Bronchial epithelial cell (primary cell): ENCODE measurements around the gene ADARB2. TPM values are rescaled to one million over a fixed set of nuclear protein-coding genes. Genes with fewer than 3 reads are reported as not detected.
"Not testable (repeated sequence)": the region's sequence is repeated elsewhere in the genome, so short reads cannot be mapped to it uniquely, and the experiment has no call there.

Experiments used
- DNase-seq: peaks from one replicate; pipeline ENCODE4 v3.0.0-alpha.2; 2010; ENCODE audit warnings: low read depth
- FAIRE-seq: peaks from 2 replicates; lab custom pipeline; 2011; peaks lifted over from hg19 to GRCh38; lab: Jason Lieb, UNC
- H3K27me3 ChIP-seq: 2 replicates; pipeline ENCODE4 v1.5.1; 2011; ENCODE audit warnings: low read length; ENCODE audit not compliant: control insufficient read depth, insufficient read depth
- H3K36me3 ChIP-seq: 2 replicates; pipeline ENCODE4 v1.5.1; 2011; ENCODE audit warnings: low read length; ENCODE audit not compliant: control insufficient read depth, insufficient read depth
- H3K4me3 ChIP-seq: 2 replicates; pipeline ENCODE4 v1.5.1; 2011; ENCODE audit warnings: mild to moderate bottlenecking, low read depth, low read length, control low read depth
- total RNA-seq: library from RNA; depleted of rRNA; stranded (reverse); fragments of >200 nt; gene quantifications from 2 replicates; pipeline ENCODE4 v1.2.1, GENCODE V29; 2014
- TF ChIP-seq, protein P1 (sequence below): IDR thresholded peaks from 2 replicates; pipeline ENCODE4 v1.5.1; 2011; ENCODE audit warnings: mild to moderate bottlenecking, moderate library complexity, low read length, control low read depth, inconsistent platforms; ENCODE audit not compliant: insufficient read depth, severe bottlenecking

Gene ADARB2
- total RNA-seq, 1 donor from 2014 or later = not detected

DNA sequence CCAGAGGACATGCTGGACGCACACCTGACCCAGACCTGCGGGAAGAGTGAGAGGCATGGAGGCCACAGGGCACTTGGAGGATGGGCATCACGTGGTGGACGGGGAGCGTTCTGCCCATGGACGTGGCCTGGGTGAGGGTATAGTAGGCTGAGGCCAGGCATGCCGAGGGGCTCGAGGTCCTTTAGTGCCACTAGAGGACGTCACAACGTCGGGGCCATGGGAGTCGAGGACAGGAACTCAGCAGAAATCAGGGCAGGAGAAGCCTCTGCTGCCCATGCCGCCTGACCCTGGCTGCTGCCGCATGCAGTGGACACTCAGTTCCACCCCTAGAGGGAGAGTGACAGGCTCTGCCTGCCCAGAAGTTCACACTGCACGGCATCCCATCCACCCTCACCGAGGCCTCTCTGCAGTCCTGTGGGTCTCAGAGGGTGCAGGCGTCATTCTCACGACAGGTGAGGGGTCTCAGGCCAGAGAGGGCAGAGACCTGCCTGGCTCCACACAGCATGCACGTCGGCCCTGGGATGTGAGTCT is 198.7 kb downstream of the ADARB2 start:
- Histone ChIP-seq H3K36me3 (no peaks in the 10 kb centered on the region), H3K27me3 (no peaks in the 10 kb centered on the region), H3K4me3 (no peak overlapping the region)
- TF ChIP-seq, protein P1, sequence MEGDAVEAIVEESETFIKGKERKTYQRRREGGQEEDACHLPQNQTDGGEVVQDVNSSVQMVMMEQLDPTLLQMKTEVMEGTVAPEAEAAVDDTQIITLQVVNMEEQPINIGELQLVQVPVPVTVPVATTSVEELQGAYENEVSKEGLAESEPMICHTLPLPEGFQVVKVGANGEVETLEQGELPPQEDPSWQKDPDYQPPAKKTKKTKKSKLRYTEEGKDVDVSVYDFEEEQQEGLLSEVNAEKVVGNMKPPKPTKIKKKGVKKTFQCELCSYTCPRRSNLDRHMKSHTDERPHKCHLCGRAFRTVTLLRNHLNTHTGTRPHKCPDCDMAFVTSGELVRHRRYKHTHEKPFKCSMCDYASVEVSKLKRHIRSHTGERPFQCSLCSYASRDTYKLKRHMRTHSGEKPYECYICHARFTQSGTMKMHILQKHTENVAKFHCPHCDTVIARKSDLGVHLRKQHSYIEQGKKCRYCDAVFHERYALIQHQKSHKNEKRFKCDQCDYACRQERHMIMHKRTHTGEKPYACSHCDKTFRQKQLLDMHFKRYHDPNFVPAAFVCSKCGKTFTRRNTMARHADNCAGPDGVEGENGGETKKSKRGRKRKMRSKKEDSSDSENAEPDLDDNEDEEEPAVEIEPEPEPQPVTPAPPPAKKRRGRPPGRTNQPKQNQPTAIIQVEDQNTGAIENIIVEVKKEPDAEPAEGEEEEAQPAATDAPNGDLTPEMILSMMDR = no peak
- no peak for DNase-seq
- FAIRE-seq = no peak

DNA sequence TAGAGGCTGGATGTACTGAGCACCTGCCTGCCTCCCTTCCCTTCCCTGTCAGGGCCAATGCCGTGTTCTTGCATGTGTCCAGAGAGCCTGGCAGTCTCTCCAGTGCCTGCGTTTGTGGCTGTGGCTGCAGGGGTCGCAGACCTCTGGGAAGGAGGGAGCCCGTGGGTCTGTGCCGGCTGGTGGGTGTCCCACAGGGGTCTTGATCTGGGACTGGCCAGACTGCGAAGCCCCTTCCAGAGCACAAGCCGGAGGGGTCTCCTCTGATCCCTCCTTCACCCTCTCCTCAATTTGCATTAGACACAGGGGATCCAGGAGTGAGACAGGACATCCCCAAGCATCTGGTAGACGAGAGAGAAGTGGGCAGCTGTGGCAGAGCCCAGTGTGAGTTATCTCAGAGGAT is 199.2 kb downstream of the ADARB2 start:
- H3K27me3 ChIP-seq = no peaks in the 10 kb centered on the region
- DNase-seq (no peak), FAIRE-seq (no peak)
- TF ChIP-seq, protein P1 = no peak
- no peak overlapping the region for H3K4me3 ChIP-seq
- no peaks in the 10 kb centered on the region for H3K36me3 ChIP-seq

DNA sequence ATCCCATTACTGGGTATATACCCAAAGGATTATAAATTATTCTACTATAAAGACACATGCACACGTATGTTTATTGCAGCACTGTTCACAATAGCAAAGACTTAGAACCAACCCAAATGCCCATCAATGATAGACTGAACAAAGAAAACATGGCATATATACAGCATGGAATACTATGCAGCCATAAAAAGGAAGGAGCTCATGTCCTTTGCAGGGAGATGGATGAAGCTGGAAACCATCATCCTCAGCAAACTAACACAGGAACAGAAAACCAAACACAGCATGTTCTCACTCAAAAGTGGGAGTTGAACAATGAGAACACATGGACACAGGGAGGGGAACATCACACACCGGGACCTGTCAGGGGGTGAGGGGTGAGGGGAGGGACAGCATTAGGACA is 199.9 kb downstream of the ADARB2 start:
- not testable (repeated sequence) for H3K4me3 ChIP-seq, H3K36me3 ChIP-seq, H3K27me3 ChIP-seq, DNase-seq, FAIRE-seq

DNA sequence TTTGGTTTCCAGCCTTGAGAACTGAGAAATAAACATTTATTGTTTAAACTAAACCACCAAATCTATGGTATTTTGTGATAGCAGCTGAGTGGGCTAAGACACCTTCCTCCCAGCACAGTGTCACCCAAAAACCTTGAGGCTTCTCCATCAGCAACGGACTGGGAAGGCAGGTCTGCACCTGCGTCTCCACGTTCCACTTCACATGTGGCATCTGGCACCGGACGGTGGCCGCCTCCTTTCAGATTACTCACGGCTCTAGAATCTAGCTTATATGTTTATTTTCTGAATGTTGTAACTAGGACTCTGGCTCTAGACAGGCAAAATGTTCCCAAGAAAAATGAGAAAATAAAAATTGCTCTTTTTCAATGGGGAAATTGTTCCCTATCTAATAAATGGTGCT is 201.0 kb downstream of the ADARB2 start:
- TF ChIP-seq, protein P1 = no peak
- peak; percentile 2 for DNase-seq
- no peak for FAIRE-seq

DNA sequence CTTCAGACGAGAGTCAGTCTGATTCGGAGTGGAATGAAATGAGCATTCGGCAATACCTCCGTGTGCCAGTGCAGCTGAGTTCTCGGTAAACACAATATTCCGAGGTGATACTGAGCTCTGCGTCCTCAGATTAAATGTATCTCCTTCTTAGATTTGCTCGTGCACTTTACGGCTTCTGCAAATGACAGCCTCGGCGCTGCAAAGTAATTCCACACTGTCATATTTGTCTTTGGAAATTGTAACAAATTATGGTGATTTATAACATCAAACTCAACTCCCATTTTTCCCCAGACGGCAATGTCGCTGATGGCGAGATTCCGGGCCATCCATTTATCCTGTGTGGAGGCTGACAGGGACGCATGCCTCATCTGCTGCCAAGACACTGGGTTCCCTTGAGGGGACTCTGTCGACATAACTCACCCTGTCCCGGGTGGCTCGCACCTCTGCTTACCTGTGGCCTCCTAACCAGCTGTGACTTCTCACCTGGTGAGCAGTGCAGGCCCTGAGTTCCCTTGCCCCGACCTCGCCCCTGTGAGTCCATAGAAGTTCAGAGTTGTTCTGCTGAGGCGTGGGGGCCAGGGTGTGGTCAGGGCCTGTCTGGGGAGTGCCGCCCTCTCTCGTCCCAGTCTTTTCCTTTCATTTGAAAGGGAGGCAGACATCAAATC is 201.9 kb downstream of the ADARB2 start:
- H3K4me3 ChIP-seq = no peak overlapping the region
- TF ChIP-seq, protein P1 = no peak
- no peaks in the 10 kb centered on the region for H3K27me3 ChIP-seq
- FAIRE-seq = no peak
- H3K36me3 ChIP-seq = no peaks in the 10 kb centered on the region
- DNase-seq = no peak

More for the DNA sequence above, 201.0 kb downstream of the ADARB2 start:
- Histone ChIP-seq H3K4me3 (no peak overlapping the region), H3K27me3 (no peaks in the 10 kb centered on the region), H3K36me3 (no peaks in the 10 kb centered on the region)

DNA sequence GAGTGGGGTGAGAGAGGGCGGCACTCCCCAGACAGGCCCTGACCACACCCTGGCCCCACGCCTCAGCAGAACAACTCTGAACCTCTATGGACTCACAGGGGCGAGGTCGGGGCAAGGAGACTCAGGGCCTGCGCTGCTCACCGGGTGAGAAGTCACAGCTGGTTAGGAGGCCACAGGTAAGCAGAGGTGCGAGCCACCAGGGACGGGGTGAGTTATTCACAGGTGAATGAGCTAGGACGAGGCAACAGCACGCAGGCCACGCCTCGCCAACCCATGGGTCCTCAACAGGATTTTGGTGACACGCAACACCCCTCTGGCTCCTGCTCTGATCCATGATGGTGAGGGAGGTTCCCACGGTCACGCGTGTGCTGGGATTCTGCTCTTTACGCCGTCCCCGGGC is 202.5 kb downstream of the ADARB2 start:
- H3K4me3 ChIP-seq = no peak overlapping the region
- FAIRE-seq (no peak), DNase-seq (no peak)
- TF ChIP-seq, protein P1 = no peak
- no peaks in the 10 kb centered on the region for H3K27me3 ChIP-seq
- no peaks in the 10 kb centered on the region for H3K36me3 ChIP-seq
